Measurements from ENCODE around the gene PHLDA1.

DNA sequence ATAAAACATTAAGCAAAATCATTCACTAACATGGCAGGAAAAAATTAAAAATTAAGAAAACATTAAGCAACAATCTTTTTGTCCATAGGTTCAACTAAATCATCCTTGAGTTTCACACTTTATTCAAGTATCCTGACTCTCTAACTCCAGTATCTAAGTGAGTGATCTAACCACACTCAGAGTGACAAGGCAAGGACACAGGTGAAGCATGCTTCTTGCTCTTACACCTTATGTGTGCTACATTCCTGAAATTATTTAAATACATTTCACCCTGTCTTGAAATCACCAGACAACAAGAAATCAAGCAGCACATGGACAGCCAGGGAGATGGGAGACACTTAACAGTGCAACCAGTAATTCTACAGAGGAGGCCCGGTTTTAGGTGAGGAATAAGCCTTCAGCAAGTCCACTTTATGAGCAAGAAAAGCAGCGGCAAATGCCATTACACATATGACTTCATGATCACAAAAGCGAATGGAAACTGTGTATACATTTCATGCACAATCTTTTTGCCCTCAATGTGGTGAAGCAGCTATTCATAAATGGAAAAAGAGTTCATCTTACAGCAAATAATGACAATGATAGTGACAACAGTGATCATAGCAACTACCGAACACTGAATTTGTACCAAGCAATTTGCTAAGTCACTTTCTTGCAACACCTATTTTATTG is 37.4 kb downstream of the PHLDA1 start:
- TF ChIP-seq CTCF (IDR thresholded peaks at IDR 0.05) (no peak), POLR2A (IDR thresholded peaks at IDR 0.05) (no peak), POLR2AphosphoS5 (IDR thresholded peaks at IDR 0.05) (no peak)
